GM10847 (cell line): Measurements from ENCODE around the gene PAQR4.

Experiments
- POLR2A ChIP-seq: IDR thresholded peaks from 2 replicates; pipeline ENCODE4 v1.6.1; 2011; ENCODE audit not compliant: insufficient read length; ENCODE audit errors: extremely low read depth

PAQR4 gene

GRCh38 chr16:2980227-2981176 is 11.4 kb downstream of the PAQR4 start, which contains the start of gene PKMYT1:
PKMYT1 (minus strand) TSS chr16:2980446; CDS start chr16:2979657, 789 bp downstream.
- TF ChIP-seq POLR2A: peak; percentile 95

DNA sequence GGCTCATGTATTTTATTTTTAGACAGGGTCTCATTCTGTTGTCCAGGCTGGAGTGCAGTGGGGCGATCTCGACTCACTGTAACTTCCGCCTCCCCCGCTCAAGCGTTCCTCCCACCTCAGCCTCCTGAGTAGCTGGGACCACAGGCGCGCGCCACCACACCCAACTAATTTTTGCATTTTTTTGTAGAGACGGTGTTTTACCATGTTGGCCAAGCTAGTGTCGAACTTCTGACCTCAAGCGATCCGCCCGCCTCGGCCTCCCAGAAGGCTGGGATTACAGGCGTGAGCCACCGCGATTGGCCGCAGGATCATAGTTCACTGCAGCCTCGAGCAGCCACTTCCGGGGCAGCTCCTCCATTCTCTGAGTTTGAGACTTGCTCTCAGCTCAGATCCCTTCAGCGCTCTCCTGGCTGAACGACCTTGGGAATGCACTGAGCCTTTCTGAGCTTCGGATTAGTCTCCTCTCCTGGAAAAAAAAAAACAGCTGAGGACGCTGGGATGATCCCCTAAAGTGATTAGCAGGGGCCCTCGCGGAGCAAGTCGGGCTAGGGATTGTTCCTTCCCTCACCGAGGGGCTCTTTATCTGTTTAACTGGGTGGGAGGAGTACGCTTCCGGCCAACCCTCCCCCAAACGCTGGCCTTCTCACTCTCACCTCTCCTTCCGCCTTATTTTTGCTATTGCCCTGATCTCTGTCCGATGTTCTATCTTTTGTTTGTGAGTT is 12.2 kb downstream of the PAQR4 start:
- no peak for TF ChIP-seq POLR2A

DNA sequence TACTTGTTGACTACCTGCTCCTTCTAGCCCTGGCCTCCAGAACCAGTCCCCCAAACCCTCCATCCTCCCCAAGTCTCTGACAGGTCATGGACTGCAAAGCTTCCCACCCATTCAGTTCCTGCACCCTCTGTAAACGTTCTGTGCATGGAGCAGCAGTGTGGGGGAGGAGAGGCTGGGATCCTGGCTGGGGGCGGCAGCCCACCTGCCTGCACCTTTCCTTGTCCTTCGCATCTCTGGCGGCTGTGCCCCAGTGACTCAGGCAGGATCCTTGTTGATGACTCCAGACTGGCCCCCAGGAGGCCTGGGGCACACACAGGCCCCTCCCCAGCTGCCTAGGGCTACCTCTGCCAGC is 12.7 kb downstream of the PAQR4 start:
- no peak for TF ChIP-seq POLR2A

- no peak for TF ChIP-seq POLR2A
Observed at GRCh38 chr16:2982402-2982801, 13.3 kb downstream of the PAQR4 start.

GRCh38 chr16:2983706-2984136 is 14.6 kb downstream of the PAQR4 start:
- no peak for TF ChIP-seq POLR2A

- no peak for TF ChIP-seq POLR2A
Observed at GRCh38 chr16:2985462-2985861, 16.3 kb downstream of the PAQR4 start.

GRCh38 chr16:2985893-2986355 is 16.8 kb downstream of the PAQR4 start:
- TF ChIP-seq POLR2A: no peak

- TF ChIP-seq POLR2A: no peak
Observed at GRCh38 chr16:2986623-2987188, 17.6 kb downstream of the PAQR4 start.

- no peak for TF ChIP-seq POLR2A
Observed at GRCh38 chr16:2987286-2987685, 18.1 kb downstream of the PAQR4 start.

DNA sequence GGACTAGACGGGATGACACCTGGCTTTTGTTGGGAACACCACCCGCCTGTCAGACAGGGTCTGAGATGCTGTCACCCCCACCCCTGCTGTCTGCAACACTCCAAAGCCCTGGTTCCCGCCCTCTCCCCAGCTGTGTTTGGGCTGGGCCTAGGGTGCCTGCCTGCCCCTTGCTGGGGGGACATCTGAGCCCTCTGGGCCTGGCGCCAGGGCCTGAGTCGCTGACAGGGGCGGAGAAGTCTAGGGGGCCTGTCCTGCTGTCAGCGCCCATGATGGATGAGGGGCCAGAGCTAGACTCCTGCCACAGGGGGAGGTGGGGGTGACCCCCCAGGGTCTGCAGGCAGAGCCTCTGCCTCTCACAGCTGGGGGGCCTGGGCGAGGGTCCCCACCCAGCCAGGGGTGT is 18.7 kb downstream of the PAQR4 start:
- no peak for TF ChIP-seq POLR2A

- no peak for TF ChIP-seq POLR2A
Observed at GRCh38 chr16:2988590-2989099, 19.5 kb downstream of the PAQR4 start.

DNA sequence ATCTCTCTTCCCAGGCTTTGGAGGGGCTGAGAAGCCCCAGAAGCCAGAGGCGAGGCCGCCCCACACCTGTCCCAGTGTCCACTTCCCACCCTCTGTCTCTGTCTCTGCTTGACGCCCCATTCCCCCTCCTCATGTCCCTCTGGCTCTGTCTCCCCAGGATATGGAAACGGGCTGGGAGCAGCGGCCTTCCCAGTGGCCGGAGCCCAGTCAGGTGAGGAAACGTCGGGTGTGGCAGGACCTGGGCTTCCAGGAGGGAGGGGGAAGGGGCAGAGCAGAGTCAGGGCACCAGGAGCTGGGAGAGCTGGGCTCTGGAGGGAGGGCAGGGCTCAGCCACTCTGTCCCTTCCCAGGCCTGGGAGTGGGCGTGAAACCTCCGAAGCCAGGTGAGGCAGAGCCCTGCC is 21.7 kb downstream of the PAQR4 start:
- TF ChIP-seq POLR2A: no peak

DNA sequence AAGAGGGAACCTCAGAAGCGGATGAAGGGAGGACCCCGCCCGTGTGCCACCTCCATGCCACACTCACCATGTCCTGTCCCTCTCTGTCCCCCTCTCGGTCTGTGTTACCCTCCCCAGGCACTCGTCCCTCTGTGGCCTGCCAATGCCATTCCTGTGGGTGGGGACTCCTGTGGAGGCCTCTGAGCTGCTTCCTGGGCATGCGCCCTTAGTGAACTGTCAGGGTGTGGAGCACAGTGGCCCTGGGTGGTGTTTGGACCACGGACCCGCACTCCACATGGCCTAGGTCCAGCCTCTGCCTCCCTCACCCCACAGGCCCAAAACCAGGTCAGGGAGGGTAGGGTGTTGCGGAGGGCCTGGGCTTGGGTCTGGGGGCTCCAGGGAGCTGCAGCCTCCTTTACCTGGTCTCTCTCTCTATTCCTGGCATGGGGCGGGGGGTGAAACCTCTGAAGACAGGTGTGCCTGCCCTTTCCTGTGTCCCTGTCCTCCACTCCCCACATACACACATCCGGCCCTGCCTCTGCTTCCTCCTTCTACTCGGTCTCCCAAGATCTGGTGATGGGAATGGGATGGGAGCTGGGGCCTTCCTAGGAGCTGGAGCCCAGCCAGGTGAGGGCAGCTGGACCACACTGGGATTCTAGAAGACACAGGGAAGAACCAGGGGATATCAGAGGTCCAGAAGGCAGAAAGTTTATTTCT is 22.6 kb downstream of the PAQR4 start:
- no peak for TF ChIP-seq POLR2A

DNA sequence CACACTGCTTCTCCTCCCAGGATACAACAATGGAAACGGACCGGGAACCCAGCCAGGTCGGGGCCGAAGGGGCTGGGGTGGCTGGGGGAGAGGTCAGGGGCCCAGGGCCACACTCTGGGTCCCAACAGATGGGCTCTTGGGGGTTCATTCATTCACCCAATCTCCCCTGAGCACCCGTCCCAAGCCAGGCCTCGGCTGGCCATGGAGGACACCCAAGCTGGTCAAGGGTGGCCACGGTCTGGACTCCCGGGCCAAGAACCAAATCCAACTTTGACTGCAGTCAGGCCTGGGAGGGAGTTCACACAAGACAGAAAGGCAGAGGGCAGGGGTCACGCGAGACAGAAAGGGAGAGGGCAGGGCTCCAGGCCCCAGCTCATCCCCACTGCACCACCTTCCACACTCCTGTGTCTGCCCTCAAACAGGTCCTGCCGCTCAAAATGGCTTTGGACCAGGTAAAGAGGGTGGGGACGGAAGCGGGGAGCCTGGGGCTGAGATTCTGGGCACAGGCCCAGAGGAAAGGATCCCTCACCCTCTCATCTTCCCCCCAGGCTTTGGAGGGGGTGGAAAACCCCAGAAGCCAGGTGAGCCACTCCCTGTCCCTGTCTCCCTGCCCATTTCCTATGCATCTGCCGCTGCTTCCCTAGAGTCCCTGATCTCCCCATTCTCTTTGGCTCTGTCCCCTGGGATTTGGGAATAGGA is 23.4 kb downstream of the PAQR4 start:
- no peak for TF ChIP-seq POLR2A
